ENCODE measurements around the gene RIOX2. TPM values are rescaled to one million over a fixed set of nuclear protein-coding genes. Genes with fewer than 3 reads are reported as not detected.

RIOX2 gene
- polyA plus RNA-seq, 3 donors: 15.3 to 18.7 (median 18.3) TPM

DNA sequence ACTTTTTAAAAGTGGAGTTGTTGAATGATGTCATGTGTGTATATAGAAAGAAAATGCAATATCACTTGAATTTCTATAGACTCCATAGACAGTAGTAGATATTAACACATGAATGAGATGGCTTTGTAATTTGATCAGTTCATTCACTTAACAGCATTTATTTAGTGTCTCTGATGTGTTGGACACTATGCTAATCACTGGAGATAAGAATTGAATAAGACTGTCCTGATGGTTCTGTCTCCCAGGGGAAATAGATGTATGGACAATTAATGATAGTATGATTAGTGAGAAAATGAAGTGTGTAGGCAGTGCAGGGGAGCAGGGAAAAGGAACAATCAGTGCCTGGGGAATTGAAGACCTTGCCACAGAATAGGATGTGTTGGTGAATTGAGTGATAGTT, 72.9 kb downstream of the RIOX2 start:
- intact Hi-C loops (cut with micrococcal nuclease): no loop called here
- H3K9me3 ChIP-seq (replicated peaks in 1 of 2; ENCODE audit: control insufficient read depth in 1 of 2, insufficient read depth in 1 of 2, low read length in 2 of 2): no peaks in the 10 kb centered on the region

DNA sequence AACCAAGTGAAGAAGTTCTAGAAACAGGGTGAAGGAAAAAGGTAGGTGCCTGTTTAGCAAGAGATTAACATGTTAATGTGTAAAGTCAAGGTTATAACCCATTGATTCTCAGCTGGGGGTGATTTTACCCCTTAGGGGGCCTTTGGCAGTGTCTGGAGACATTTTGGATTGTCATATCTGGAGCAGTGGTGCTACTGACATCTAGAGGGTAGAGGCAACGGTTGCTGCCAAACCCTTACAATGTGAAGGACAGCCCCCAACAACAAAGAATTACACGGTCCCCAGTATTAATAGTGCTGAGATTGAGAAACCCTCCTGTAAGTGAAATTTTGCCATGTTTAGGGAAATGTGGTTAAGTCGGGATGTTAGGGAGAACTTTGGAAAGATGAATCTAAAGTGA, 75.7 kb downstream of the RIOX2 start:
- Mint-ChIP-seq H3K4me1 (peaks cover 3% of the 10 kb centered on the region), H3K4me3 (no peak overlapping the region), H3K9me3 (no peaks in the 10 kb centered on the region), H3K27me3 (ENCODE audit: low read depth in 3 of 3) (peaks cover 0 to 1% (median 0%) of the 10 kb centered on the region in 3 donors), H3K27ac (peak overlapping the region in 1 of 7 donors; percentile 20), H3K36me3 (peaks cover 48 to 61% of the 10 kb centered on the region in 2 donors)
- intact Hi-C loops (cut with micrococcal nuclease): no loop called here
- H3K4me1 ChIP-seq (ENCODE audit: control insufficient read depth in 1 of 2, insufficient read depth in 2 of 2, low read length in 2 of 2): no peaks in the 10 kb centered on the region
- no peak overlapping the region for H3K4me3 ChIP-seq (replicated peaks in 1 of 3; ENCODE audit: low read depth in 2 of 3, low read length in 3 of 3)
- no CpG with 5 or more reads among the region's 3 CpGs for WGBS (ENCODE audit: insufficient coverage)
- no peak overlapping the region for H3K27ac ChIP-seq (ENCODE audit: low read depth in 1 of 2, low read length in 2 of 2)
- H3K79me2 ChIP-seq (ENCODE audit: insufficient read depth, low read length): no peaks in the 10 kb centered on the region
- no peaks in the 10 kb centered on the region for H3K27me3 ChIP-seq (ENCODE audit: control insufficient read depth in 2 of 2, insufficient read depth in 2 of 2, low read length in 2 of 2)
- no peaks in the 10 kb centered on the region for H3K9me3 ChIP-seq (replicated peaks in 1 of 2; ENCODE audit: control insufficient read depth in 1 of 2, insufficient read depth in 1 of 2, low read length in 2 of 2)
- DNase-seq: no peak
- no peak overlapping the region for H3K4me2 ChIP-seq (replicated peaks; ENCODE audit: extremely low read depth, low read length, poor library complexity, severe bottlenecking)
- no peak overlapping the region for H3K9ac ChIP-seq (ENCODE audit: insufficient read depth, low read length, poor library complexity, severe bottlenecking)
- H3K36me3 ChIP-seq (replicated peaks in 1 of 2; ENCODE audit: control insufficient read depth in 1 of 2, insufficient read depth in 2 of 2, low read length in 2 of 2): peaks cover 32 to 86% of the 10 kb centered on the region in 2 donors
- no peak overlapping the region for H2AFZ ChIP-seq (ENCODE audit: insufficient read depth, low read depth, low read length, poor library complexity, severe bottlenecking)
- TF ChIP-seq, protein P1, sequence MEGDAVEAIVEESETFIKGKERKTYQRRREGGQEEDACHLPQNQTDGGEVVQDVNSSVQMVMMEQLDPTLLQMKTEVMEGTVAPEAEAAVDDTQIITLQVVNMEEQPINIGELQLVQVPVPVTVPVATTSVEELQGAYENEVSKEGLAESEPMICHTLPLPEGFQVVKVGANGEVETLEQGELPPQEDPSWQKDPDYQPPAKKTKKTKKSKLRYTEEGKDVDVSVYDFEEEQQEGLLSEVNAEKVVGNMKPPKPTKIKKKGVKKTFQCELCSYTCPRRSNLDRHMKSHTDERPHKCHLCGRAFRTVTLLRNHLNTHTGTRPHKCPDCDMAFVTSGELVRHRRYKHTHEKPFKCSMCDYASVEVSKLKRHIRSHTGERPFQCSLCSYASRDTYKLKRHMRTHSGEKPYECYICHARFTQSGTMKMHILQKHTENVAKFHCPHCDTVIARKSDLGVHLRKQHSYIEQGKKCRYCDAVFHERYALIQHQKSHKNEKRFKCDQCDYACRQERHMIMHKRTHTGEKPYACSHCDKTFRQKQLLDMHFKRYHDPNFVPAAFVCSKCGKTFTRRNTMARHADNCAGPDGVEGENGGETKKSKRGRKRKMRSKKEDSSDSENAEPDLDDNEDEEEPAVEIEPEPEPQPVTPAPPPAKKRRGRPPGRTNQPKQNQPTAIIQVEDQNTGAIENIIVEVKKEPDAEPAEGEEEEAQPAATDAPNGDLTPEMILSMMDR (IDR thresholded peaks at IDR 0.05): no peak
- H4K20me1 ChIP-seq (ENCODE audit: insufficient read depth, low read length): no peaks in the 10 kb centered on the region

More for the DNA sequence above, 72.9 kb downstream of the RIOX2 start:
- Histone ChIP-seq H2AFZ (ENCODE audit: insufficient read depth, low read depth, low read length, poor library complexity, severe bottlenecking) (no peak overlapping the region), H3K4me1 (ENCODE audit: control insufficient read depth in 1 of 2, insufficient read depth in 2 of 2, low read length in 2 of 2) (peaks cover 0 to 6% of the 10 kb centered on the region in 2 donors), H3K36me3 (replicated peaks in 1 of 2; ENCODE audit: control insufficient read depth in 1 of 2, insufficient read depth in 2 of 2, low read length in 2 of 2) (peaks cover 25 to 63% of the 10 kb centered on the region in 2 donors), H3K27me3 (ENCODE audit: control insufficient read depth in 2 of 2, insufficient read depth in 2 of 2, low read length in 2 of 2) (no peaks in the 10 kb centered on the region), H3K9ac (ENCODE audit: insufficient read depth, low read length, poor library complexity, severe bottlenecking) (no peak overlapping the region), H3K27ac (ENCODE audit: low read depth in 1 of 2, low read length in 2 of 2) (no peak overlapping the region), H3K79me2 (ENCODE audit: insufficient read depth, low read length) (no peaks in the 10 kb centered on the region), H3K4me3 (replicated peaks in 1 of 3; ENCODE audit: low read depth in 2 of 3, low read length in 3 of 3) (no peak overlapping the region), H3K4me2 (replicated peaks; ENCODE audit: extremely low read depth, low read length, poor library complexity, severe bottlenecking) (no peak overlapping the region), H4K20me1 (ENCODE audit: insufficient read depth, low read length) (no peaks in the 10 kb centered on the region)
- no peak overlapping the region for H3K4me3 Mint-ChIP-seq
- peaks cover 9% of the 10 kb centered on the region for H3K4me1 Mint-ChIP-seq
- H3K9me3 Mint-ChIP-seq: no peaks in the 10 kb centered on the region
- TF ChIP-seq, protein P1 (IDR thresholded peaks at IDR 0.05): no peak
- H3K27ac Mint-ChIP-seq: no peak overlapping the region
- peaks cover 0 to 1% (median 0%) of the 10 kb centered on the region in 3 donors for H3K27me3 Mint-ChIP-seq (ENCODE audit: low read depth in 3 of 3)
- DNase-seq: no peak
- peaks cover 42 to 59% of the 10 kb centered on the region in 2 donors for H3K36me3 Mint-ChIP-seq

All from CD14-positive monocyte (primary cell).